ENCODE results near the gene HEATR1. TPM values are rescaled to one million over a fixed set of nuclear protein-coding genes. Genes with fewer than 3 reads are reported as not detected.

The HEATR1 gene
- total RNA-seq, 1 experiment from 2014 or later: 66.5 TPM

DNA sequence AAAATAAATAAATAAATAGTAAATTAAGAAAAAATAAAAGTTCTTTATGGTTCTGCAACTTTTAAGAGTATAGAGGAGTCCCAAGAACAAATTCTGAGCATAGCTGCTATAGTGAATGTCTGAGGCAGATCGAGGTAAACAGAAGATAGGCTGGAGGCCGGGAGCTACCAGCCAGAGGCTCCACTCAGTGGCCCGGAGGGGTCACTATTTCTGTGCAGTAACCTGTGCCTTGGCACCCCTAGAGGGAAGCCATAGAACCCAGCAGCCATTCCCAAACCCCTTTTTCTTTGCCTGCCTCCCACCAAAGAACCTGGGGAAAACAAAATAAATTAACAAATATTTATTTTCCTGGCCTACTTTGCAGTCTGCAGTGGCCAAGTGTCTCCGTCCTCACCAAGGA lies 38.4 kb upstream of the HEATR1 start:
- Histone ChIP-seq H3K9me3 (ENCODE audit: control insufficient read depth, insufficient read depth, low read depth, low read length) (no peaks in the 10 kb centered on the region), H3K36me3 (ENCODE audit: control insufficient read depth, insufficient read depth, low read length) (no peaks in the 10 kb centered on the region), H3K27me3 (ENCODE audit: control insufficient read depth, insufficient read depth, low read length) (no peaks in the 10 kb centered on the region), H3K27ac (ENCODE audit: low read length) (no peak overlapping the region), H3K4me1 (ENCODE audit: control insufficient read depth, insufficient read depth, low read length) (no peaks in the 10 kb centered on the region), H3K4me3 (ENCODE audit: low read depth in 2 of 2, low read length in 2 of 2) (no peak overlapping the region)
- intact Hi-C loops (cut with micrococcal nuclease; ENCODE audit: unreplicated experiment) (no loop called here), in situ Hi-C loops (cut with HindIII; ENCODE audit: low pct_unique_long_range_greater_than_20kb, low sequenced_read_pairs) (no loop called here)
- ChIA-PET POLR2A (no interaction called here), CTCF (no interaction called here)
- TF ChIP-seq, protein P1, sequence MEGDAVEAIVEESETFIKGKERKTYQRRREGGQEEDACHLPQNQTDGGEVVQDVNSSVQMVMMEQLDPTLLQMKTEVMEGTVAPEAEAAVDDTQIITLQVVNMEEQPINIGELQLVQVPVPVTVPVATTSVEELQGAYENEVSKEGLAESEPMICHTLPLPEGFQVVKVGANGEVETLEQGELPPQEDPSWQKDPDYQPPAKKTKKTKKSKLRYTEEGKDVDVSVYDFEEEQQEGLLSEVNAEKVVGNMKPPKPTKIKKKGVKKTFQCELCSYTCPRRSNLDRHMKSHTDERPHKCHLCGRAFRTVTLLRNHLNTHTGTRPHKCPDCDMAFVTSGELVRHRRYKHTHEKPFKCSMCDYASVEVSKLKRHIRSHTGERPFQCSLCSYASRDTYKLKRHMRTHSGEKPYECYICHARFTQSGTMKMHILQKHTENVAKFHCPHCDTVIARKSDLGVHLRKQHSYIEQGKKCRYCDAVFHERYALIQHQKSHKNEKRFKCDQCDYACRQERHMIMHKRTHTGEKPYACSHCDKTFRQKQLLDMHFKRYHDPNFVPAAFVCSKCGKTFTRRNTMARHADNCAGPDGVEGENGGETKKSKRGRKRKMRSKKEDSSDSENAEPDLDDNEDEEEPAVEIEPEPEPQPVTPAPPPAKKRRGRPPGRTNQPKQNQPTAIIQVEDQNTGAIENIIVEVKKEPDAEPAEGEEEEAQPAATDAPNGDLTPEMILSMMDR (IDR thresholded peaks at IDR 0.05): no peak
- TF ChIP-seq SIN3A (IDR thresholded peaks at IDR 0.05; ENCODE audit: borderline replicate concordance, insufficient read depth, low read depth, low read length) (no peak), POLR2AphosphoS5 (IDR thresholded peaks at IDR 0.05; ENCODE audit: low read depth, low read length) (no peak), TCF7L2 (IDR thresholded peaks at IDR 0.05; ENCODE audit: low read depth, low read length) (no peak)
- TF ChIP-seq, protein P2, sequence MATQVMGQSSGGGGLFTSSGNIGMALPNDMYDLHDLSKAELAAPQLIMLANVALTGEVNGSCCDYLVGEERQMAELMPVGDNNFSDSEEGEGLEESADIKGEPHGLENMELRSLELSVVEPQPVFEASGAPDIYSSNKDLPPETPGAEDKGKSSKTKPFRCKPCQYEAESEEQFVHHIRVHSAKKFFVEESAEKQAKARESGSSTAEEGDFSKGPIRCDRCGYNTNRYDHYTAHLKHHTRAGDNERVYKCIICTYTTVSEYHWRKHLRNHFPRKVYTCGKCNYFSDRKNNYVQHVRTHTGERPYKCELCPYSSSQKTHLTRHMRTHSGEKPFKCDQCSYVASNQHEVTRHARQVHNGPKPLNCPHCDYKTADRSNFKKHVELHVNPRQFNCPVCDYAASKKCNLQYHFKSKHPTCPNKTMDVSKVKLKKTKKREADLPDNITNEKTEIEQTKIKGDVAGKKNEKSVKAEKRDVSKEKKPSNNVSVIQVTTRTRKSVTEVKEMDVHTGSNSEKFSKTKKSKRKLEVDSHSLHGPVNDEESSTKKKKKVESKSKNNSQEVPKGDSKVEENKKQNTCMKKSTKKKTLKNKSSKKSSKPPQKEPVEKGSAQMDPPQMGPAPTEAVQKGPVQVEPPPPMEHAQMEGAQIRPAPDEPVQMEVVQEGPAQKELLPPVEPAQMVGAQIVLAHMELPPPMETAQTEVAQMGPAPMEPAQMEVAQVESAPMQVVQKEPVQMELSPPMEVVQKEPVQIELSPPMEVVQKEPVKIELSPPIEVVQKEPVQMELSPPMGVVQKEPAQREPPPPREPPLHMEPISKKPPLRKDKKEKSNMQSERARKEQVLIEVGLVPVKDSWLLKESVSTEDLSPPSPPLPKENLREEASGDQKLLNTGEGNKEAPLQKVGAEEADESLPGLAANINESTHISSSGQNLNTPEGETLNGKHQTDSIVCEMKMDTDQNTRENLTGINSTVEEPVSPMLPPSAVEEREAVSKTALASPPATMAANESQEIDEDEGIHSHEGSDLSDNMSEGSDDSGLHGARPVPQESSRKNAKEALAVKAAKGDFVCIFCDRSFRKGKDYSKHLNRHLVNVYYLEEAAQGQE (IDR thresholded peaks at IDR 0.05; ENCODE audit: insufficient read depth in 1 of 2, low read depth in 2 of 2, low read length in 1 of 2): no peak
- DNase-seq (ENCODE audit: low read depth, low spot score) (no peak), ATAC-seq (no peak)
- BruUV-seq (replicated peaks): no TSS peak

DNA sequence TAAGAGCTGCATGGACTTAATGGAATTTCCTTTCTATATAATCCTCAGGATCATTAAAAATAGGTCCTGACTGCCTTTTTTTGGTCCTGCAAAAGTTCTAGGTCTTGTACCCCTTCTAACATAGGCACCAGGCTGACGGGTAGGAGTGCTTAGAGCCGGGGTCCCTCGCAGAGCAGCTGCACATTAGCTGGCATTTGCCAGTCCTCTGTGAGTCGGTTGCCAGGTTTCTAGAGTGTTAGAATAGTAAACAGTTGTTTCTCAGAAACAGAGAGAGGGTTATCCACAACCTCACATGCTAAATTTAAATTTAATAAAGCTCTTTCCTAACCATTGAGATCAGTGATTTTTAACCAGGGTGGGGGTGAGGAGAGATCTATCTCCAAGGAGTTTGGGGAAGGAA lies 35.4 kb upstream of the HEATR1 start:
- in situ Hi-C loops (cut with HindIII; ENCODE audit: low pct_unique_long_range_greater_than_20kb, low sequenced_read_pairs): no loop called here
- CTCF ChIA-PET: no interaction called here
- no peaks in the 10 kb centered on the region for H3K4me1 ChIP-seq (ENCODE audit: control insufficient read depth, insufficient read depth, low read length)

More for the DNA sequence above, 35.4 kb upstream of the HEATR1 start:
- Histone ChIP-seq H3K36me3 (ENCODE audit: control insufficient read depth, insufficient read depth, low read length) (no peaks in the 10 kb centered on the region), H3K27ac (ENCODE audit: low read length) (no peak overlapping the region), H3K9me3 (ENCODE audit: control insufficient read depth, insufficient read depth, low read depth, low read length) (no peaks in the 10 kb centered on the region), H3K27me3 (ENCODE audit: control insufficient read depth, insufficient read depth, low read length) (no peaks in the 10 kb centered on the region), H3K4me3 (ENCODE audit: low read depth in 2 of 2, low read length in 2 of 2) (no peak overlapping the region)
- POLR2A ChIA-PET: no interaction called here
- ATAC-seq (no peak), DNase-seq (ENCODE audit: low read depth, low spot score) (no peak)
- no TSS peak for BruUV-seq (replicated peaks)
- TF ChIP-seq, protein P2 (IDR thresholded peaks at IDR 0.05; ENCODE audit: insufficient read depth in 1 of 2, low read depth in 2 of 2, low read length in 1 of 2): no peak
- TF ChIP-seq TCF7L2 (IDR thresholded peaks at IDR 0.05; ENCODE audit: low read depth, low read length): no peak
- TF ChIP-seq SIN3A (IDR thresholded peaks at IDR 0.05; ENCODE audit: borderline replicate concordance, insufficient read depth, low read depth, low read length): no peak
- TF ChIP-seq POLR2AphosphoS5 (IDR thresholded peaks at IDR 0.05; ENCODE audit: low read depth, low read length): no peak
- TF ChIP-seq, protein P1 (IDR thresholded peaks at IDR 0.05): no peak
- intact Hi-C loops (cut with micrococcal nuclease; ENCODE audit: unreplicated experiment): no loop called here
